G401.6 (cell line): ENCODE data around the gene DYNLRB1.
"Not testable (repeated sequence)": the region's sequence is repeated elsewhere in the genome, so short reads cannot be mapped to it uniquely, and the experiment has no call there.

Experiments
- FAIRE-seq: peaks from 2 replicates; lab custom pipeline; 2012; peaks lifted over from hg19 to GRCh38; lab: Jason Lieb, UNC

Gene DYNLRB1

DNA sequence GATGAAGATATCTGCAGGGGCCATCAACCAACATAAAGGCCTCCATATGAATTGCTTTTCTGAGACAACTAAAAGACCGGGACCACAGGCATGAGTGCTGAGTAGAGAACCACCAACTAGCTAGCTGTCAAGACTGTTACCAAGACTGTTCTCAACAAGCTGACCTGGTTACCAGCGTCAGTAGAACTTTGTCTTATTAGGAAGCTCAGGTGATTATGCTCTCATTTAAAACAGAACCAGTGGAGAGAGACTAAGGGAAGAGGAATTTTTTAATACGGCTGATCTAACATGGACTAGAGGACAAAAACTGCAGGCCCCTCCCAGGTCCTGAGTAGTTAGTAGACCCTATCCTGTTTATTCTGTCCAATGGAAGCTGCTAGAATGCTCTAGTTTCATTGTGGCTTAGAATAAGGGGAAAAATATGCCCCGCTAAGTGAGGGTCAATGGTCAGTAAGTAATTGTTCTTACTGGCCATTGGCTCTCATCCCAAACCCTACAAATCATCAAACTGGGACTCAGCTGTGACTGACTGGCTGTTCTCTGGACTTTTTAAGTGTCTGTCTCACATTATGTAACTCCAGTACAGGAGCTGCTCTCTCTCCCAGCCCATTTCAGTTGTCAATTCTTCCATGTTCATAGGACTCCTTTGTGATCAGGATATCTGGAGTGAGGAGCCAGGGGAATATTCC, 3.8 kb upstream of the DYNLRB1 start:
- no peak for FAIRE-seq

DNA sequence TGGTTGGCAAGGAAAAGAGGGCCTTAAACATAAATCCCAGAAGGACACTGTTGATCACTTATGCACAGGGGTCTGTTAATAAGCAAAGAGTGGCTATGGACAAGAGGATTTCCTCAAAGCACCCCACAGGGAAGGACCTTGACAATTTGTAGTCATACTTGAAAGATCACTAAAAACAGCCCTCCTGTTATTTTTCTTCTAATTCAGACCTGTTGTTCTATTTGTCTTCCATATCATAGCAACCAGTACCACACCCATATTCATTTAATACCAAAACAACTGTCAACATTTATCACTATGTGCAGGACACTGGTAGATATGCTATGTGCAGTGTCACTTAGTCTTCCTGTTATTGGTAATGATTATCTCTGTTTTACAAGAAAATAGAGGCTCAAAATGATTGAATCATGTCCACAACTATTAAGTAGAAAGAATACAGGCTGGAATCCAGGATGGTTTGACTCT, 3.2 kb upstream of the DYNLRB1 start:
- FAIRE-seq = no peak

DNA sequence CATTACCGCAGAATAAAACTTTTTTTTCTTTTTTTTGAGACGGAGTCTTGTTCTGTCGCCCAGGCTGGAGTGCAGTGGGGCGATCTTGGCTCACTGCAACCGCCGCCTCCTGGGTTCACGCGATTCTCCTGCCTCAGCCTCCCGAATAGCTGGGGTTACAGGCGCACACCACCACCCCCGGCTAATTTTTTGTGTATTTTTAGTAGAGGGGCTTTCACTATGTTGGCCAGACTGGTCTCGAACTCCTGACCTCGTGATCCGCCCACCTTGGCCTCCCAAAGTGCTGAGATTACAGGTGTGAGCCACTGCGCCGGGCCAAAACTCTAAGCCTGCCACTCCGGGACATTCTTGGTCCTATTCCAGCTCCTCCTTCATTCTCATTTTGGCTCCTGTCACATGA, 2.2 kb upstream of the DYNLRB1 start:
- FAIRE-seq = not testable (repeated sequence)

DNA sequence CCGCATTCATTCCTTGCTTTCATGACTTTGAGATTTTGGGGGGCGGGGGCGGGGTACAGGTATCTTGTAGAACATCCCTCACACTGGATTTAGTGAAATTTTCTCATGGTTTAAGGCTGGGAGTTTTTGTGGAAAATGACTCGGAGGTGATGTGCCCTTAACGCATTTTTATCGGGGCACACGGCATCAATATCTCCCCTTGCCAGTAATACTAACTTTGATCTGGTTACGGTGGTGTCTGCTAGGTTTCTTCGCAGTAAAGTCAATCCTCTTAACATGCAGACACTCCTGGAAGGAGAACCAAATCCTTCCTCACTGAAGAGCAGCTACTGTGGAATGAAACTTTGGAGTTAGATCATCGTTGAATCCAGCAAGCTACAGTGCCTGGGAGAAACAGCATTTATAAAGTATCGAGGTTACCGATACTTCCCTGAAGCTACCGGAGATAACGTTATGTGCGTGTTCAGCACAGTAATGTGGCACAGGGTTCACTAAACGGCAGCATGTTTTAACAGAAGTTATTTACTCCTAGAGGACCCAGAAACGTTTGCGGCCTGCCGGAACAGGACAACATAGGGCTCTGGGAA, 1.2 kb upstream of the DYNLRB1 start:
- FAIRE-seq = no peak

DNA sequence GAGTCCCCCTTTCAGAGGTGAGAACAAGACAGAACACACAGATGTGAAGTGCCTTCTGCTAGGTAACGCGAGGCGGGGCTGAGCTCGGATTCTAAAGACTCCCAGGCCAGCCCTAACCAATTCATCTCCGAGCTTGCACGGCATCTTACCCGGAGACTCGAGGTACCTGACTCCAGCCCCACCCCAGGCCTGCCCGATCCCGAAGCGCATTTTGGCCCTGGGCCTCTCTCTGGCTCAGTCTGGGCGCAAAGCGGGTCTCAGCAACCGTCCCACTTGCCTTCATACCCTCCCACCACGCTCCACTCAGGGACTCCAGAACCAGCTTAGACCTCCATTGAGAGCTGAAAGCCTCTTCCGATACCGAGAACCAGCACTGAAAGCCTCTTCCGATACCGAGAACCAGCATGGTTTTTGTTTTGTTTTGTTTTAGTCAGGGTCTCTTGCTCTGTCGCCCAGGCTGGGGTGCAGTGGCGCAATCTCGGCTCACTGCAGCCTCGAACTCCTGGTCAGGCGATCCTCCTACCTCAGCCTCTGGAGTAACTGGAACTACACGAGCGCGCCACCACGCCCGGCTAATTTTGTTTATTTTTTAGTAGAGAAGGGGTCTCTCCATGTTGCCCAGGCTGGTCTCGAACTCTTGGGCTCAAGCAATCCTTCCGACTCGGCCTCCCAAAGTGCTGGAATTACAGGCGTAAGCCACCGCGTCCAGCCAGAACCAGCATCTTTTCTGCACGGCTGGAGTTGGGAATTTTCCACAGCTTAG, 557 bp upstream of the DYNLRB1 start:
- no peak for FAIRE-seq

DNA sequence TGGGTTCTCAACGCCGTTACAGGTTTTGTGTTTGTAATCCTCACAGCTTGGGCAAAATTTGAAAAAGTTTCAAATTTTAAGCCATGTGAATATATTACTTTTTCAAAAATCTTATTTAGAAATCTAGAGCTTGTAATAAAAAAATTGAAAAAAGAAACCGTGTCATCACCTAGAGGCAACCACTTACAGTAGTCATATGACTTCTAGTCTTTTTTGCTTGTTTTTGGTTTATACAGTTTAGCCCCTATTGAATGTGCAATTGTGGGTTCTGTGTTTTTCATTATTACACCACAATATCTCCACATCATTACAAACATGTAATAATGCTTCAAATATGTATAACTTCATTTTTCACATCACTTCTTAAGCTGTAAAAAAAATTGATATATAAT, 888 bp downstream of the DYNLRB1 start:
- no peak for FAIRE-seq

DNA sequence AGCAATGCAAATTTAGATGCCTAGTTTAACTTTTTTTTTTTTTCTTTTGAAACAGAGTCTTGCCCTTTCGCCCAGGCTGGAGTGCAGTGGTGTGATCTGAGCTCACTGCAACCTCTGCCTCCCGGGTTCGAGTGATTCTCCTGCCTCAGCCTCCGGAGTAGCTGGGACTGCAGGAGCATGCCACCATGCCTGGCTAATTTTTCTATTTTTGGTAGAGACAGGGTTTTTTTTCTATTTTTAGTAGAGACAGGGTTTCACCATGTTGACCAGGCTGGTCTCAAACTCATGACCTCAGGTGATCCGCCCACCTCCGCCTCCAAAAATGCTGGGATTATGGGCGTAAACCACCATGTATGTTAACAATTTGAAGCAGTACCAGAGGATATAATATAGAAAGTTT, 2.6 kb downstream of the DYNLRB1 start:
- not testable (repeated sequence) for FAIRE-seq

DNA sequence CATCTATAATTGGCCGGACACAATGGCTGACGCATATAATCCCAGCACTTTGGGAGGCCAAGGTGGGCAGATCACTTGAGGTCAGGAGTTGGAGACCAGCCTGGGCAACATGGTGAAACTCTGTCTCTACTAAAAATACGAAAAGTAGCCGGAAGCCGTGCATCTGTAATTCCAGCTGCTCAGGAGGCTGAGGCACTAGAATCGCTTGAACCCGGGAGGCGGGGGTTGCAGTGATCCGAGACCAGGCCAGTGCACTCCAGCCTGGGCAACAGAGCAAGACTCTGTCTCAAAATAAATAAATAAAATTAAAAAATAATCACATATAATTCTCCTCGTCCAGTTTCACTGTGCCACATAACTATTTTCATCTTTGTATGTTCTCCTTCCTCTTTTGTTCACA, 3.6 kb downstream of the DYNLRB1 start:
- FAIRE-seq = not testable (repeated sequence)

DNA sequence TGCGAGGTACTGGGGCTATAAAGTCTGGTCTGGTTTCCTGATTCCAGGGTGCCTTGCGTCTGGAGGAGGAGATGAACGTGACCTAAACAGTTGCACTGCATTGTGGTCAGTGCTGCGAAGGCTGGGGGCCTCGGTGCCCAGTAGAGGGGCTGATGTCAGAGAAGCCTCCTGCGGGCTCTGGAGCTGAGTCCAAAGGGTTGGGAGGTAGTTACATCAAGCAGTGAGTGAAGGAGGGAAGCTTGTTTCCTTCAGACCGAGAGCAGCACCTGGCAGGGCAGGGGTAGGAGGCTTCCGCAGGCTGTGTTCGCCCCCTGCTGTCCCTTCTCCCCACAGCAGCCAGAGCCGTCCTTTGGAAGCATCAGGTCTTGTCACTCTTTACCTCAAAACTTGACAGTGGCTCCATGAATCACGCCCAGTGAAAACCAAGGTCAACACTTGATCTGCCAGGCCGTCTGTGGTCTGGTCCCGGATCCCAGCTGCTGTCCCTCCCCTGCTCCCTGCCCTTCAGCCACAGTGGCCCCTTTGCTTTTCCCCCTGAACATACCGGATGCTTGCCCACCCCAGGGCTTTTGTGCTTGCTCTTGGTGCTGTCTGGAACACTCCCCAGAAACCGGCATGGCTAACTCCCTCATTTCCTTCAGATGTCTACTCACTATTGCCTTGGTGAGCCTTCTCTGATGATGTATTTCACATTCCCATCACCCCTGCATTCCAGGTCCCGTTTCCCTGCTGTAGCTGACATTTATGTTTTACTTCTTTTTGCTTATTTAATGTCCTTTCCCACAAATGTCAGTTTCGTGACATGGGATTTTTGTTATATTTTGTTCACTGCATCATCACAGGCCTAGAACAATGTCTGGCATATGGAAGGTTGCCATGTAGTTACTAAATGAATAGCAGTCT, 7.0 kb downstream of the DYNLRB1 start:
- no peak for FAIRE-seq

DNA sequence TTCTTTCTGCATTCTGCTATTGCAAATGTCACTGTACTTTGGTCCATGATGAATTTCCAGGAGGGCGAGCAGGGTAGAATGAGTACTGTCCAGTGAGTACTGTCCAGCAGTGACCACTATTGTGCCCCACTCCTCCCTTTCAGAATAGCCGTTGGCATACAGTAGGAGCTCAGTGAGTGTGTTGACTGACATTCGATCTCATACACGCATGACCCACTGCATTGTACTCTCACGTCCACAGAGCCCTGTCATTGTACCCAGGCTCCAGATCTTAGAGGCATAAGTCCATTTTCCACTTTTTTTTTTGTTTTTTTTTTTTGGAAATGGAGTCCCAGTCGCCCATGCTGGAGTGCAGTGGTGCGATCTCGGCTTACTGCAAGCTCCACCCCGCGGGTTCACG, 8.2 kb downstream of the DYNLRB1 start:
- FAIRE-seq = no peak

DNA sequence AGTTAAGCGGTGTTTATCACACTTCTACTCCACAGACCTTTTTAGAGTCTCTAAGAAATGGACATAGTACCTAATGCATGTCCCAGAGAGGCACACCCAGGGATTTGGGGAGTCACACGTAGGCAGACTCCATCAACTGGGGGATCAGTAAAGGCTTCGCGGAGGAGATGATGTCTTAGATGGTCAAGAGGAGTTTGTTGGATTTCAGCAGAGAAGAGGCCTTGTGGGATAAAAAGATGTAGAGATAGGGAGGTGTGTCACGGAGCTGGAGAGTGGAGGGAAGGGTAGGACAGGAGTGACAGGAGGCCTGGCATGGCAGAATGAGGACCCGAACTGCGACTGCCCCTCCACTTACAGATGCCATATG, 9.1 kb downstream of the DYNLRB1 start:
- no peak for FAIRE-seq

DNA sequence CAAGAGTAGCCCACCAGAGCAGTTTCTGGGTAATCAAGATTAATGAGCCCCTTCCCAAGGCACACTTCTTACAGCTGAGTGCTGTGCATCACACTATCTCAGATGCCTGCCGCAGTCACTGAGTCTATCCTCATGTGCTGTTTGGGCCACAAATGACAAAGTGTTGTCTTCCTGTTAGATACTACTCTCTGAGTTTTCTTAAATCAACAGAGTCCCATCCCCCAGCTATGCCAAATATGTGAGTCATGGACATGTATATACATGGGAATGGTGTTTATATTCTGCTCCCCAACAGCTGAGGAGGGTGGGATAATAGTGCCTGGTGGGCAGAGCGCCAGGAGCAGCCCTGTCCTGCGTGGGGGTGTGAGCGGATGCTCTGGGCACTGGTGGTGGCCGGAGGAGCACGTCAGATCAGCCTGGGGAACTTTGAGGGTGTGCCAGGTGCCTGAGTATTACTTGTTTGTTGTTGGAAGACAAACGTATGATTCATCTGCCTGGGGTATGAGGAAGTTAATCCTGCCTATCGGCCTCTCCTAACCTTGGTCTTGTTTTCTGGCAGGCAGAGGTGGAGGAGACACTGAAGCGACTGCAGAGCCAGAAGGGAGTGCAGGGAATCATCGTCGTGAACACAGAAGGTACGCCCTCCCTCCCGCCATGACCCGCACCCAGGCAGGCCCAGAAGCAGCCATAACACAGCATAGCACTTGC, 9.6 kb downstream of the DYNLRB1 start:
- FAIRE-seq = no peak

DNA sequence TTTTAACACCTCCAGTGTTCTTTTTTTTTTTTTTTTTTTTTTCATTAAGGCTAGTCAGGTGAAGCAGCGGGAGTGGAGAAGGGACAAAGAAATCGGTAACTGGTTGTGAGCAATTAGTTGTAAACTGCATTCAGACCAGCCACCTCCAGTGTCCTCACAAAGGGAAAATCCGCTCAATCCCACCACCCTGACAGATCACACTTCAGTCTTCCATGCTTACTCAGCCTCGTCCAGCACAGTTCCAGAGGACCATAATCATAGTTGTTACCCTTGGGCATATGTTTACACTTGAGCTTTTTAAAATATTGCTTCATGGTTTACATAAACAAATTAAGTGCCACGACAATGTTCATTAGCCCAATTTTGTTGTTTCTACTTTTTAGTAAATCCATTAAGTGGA, 10.2 kb downstream of the DYNLRB1 start:
- FAIRE-seq = no peak

DNA sequence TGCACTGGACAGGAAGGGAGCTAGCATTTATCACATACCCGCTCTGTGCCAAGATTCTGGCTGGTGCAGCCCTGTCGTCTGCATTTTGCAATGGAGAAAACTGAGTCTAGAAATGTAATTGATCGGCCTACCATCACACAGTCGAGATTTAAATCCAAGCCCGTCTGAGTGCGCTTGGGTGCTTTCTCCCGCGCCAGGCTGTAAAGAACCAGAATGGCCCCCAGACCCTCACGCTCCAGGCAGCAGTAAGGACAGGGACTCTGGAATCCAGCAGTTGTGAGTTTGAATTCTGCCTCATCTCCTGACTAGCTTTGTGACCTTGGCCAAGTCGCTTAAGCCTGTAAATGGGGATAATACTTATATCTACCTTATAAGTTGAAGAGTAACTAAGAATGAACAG, 10.8 kb downstream of the DYNLRB1 start:
- FAIRE-seq = no peak

DNA sequence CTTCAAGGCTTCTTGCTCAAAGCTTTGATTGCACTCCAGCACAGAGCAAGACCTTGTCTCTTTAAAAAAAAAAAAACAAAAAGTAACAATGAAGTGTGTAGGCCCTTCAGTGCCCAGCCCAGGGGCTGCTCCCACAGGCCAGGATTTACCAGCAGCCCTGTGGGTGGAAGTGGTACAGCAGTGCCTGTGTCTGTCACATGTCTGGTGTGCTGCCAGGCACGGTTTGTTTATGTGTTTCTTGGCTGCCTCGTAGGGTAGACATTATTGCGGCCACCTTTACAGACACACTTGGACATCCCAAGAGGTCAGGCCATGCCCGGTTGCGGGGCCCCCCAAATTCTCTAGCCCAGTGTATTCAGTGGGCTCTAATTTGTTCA, 12.7 kb downstream of the DYNLRB1 start:
- FAIRE-seq = no peak

DNA sequence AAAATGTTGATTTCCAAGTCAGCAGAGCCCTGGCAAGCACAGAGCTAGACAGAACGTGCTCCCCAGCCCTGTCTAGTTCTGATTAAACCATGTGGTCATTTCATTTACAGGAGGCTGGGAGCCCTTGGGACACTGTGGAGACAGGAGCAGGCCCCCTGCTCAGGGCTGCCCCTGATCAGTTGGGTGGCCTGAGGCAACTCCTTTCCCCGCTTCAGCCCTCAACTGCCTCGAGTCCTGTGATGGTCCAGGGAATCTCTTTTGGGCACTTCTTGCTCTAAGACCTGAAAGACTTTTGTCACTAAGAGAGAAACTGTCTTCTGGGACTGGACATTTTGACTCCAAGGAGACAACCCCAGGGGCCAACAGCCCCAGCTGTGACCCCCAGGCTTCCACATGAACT, 13.5 kb downstream of the DYNLRB1 start:
- FAIRE-seq = no peak

DNA sequence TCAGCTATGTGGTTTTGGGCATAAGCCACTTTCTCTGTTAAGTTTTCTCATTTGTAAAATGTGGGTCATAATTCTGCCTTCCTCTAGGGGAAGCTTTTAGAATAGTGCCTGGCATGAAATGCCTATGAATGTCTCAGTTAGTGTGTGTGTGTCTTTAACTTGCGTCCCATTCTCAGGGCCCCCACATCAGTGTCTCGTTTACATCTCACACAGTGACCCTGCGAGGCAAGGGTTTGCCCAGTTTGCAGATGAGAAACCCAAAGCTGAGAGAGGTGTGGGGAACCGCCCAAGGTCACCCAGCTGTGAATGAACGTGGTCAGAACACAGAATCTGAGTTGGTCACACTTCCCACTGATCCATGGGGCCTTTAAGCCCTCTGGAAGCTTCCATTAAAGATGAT, 14.1 kb downstream of the DYNLRB1 start:
- no peak for FAIRE-seq

DNA sequence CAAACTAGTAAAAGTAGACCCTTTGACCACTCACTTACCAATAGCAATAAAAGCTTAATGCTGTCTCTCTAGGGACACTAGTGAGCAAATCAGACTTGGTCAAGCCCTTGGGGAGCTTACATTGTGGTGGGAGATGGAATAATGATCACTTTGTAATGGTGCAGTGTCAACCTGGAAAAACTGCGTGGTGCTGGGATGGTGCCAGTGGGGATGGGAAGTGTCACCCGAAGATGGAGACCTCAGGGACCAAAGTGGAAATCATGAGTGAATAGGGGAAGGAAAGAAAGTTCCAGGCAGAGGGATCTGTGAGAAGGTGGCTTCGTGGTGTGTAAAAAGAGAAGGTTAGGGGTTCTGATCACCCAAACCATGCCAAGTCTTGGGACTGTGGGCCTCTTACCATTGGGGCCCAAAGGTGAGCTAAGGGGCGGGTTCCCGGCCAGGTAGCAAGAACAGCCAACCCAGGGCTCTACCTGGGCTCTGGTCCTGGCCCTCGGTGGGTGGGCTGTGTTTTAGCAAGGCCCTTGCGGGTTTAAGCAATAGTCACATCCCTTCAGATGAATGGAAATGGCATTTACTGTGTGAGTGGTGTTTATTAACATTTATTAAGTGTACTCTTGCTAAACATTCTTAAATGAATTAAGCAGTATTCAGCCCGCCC, 15.5 kb downstream of the DYNLRB1 start:
- FAIRE-seq = no peak

DNA sequence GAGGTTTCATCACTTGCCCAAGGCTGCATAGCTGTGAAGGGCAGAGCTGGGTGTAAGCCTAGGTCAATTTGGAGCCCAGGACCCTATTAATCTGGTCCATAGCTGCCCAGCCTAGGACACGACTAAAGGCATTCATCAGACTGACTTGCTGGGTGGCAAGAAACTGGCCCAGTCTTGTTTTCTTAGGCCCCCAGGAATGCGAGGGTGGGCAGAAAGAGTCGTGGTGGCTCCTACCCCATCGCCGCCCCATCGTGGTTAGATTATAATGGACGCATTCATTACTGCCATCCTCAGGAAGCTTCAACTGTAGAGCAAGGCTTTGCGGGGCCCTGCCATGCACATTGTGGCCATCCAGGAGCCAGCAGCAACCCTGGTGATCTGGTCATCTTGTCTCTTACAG, 16.1 kb downstream of the DYNLRB1 start:
- no peak for FAIRE-seq

DNA sequence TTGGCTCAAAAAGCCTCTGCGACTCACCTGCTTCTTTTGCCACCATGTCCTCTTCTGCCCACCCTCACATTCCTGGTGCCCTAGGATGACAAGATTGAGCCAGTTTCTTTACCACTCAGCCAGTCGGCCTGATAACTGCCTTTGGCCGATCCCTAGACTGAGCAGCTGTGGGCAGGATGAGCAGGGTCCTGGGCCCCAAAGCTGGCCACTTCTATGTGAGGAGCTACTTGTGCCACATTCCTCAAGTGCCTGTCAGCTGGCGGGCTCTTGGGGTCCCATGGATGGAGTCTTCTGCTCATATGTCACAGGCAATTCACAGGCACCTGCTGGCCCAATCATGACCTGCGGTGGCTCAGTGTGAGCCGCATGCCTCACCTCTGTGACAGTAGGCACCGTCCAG, 16.5 kb downstream of the DYNLRB1 start:
- no peak for FAIRE-seq

DNA sequence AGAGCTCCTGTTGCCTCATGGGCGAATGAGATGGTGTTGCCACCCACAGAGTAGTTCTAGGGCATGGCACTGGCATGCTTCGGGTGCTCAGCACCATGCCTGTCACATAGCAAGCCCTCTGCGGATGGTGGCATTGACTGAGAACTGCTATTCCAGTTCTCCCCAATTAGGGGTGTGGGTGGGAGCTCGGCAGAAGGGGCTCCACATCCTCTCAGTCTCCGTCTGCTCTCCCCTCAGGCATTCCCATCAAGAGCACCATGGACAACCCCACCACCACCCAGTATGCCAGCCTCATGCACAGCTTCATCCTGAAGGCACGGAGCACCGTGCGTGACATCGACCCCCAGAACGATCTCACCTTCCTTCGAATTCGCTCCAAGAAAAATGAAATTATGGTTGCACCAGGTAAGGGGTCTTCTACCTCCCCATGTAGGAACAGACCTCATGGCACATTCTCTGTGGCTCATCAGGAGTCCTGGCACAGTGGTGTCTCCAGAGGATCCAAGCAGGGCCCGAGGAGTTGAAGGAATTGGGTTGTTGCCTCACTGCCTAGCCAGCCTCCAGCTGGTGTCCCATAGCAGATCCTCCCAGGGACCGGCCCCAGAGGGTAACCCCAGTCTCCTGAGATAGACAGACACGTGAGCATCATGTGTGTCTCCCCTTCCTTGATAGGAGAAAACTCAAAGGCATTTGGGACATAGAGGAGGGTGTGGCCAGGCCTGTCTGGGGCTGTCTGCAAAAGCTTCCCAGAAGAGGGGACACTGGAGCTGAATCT, 18.4 kb downstream of the DYNLRB1 start:
- FAIRE-seq = no peak
